GM12878 (cell line): ENCODE data around the gene DYNC2LI1. TPM values are rescaled to one million over a fixed set of nuclear protein-coding genes. Genes with fewer than 3 reads are reported as not detected.

Experiments
- ATAC-seq: fragments of 200-7000 bp; cut with Tn5 transposase; 3 replicates; pipeline ENCODE4 v1.9.1; 2020; ENCODE audit warnings: mild to moderate bottlenecking, moderate library complexity
- BruUV-seq: library from RNA; stranded (reverse); fragments of 400-500 nt; replicated peaks from 2 replicates; lab custom pipeline; 2021; lab: Mats Ljungman, UMichigan
- CTCF ChIA-PET: fragments of 300-600 bp; sonication (Branson Sonifier 250); formaldehyde crosslinking; extraction: SDS; loops from one replicate; lab custom pipeline; 2021; ENCODE audit warnings: inconsistent platforms; lab: Yijun Ruan, JAX
- POLR2A ChIA-PET: fragments of 350-600 bp; formaldehyde crosslinking; extraction: SDS; loops from one replicate; lab custom pipeline; 2021; ENCODE audit warnings: inconsistent platforms; lab: Charles Lee
- RAD21 ChIA-PET: fragments of 300-600 bp; sonication (Branson Sonifier 250); formaldehyde crosslinking; loops from one replicate; lab custom pipeline; 2023; ENCODE audit warnings: antibody characterized with exemption; ENCODE audit not compliant: unreplicated experiment; lab: Charles Lee
- SMC1A ChIA-PET: fragments of 300-600 bp; sonication (Branson Sonifier 250); formaldehyde crosslinking; loops from one replicate; lab custom pipeline; 2023; ENCODE audit not compliant: unreplicated experiment, uncharacterized antibody; lab: Charles Lee
- DNase-seq: peaks from one replicate; pipeline ENCODE4 v3.0.0-alpha.2; 2011; ENCODE audit warnings: low read depth, low spot score
- FAIRE-seq: peaks from 3 replicates; lab custom pipeline; 2011; peaks lifted over from hg19 to GRCh38; lab: Jason Lieb, UNC
- H2AFZ ChIP-seq: 2 replicates; pipeline ENCODE4 v1.6.0; 2011; ENCODE audit warnings: low read depth, low read length, control low read depth; ENCODE audit not compliant: control insufficient read depth
- H3K27ac ChIP-seq: 2 replicates; pipeline ENCODE4 v1.5.1; 2011; ENCODE audit warnings: control low read depth; ENCODE audit not compliant: control insufficient read depth, insufficient read depth
- H3K27me3 ChIP-seq, 2 experiments: replicated peaks in 1 of 2; 2 replicates each; pipeline versions ENCODE4 v1.6.0 to v1.6.1; 2011; ENCODE audit warnings: low read length in 1 of 2; ENCODE audit not compliant: control insufficient read depth in 2 of 2, insufficient read depth in 2 of 2
- H3K36me3 ChIP-seq, 2 experiments: 2 replicates each; pipeline ENCODE4 v1.5.1; 2011; ENCODE audit warnings: low read length in 1 of 2; ENCODE audit not compliant: control insufficient read depth in 2 of 2, insufficient read depth in 2 of 2
- H3K4me1 ChIP-seq: 2 replicates; pipeline ENCODE4 v1.6.1; 2011; ENCODE audit warnings: mild to moderate bottlenecking, low read length, moderate library complexity, mixed read lengths; ENCODE audit not compliant: control insufficient read depth, insufficient read depth
- H3K4me2 ChIP-seq: 2 replicates; pipeline ENCODE4 v1.6.0; 2011; ENCODE audit warnings: control low read depth; ENCODE audit not compliant: control insufficient read depth, insufficient read depth
- H3K4me3 ChIP-seq: fragments of 200-600 bp; sonication (generic); 2 replicates; pipeline ENCODE4 v1.5.1; 2016
- H3K79me2 ChIP-seq: 2 replicates; pipeline ENCODE4 v1.6.0; 2011; ENCODE audit warnings: low read length; ENCODE audit not compliant: control insufficient read depth, insufficient read depth
- H3K9ac ChIP-seq: 2 replicates; pipeline ENCODE4 v1.8.0; 2011; ENCODE audit warnings: low read length, control low read depth, mixed read lengths; ENCODE audit not compliant: control insufficient read depth, insufficient read depth
- H3K9me3 ChIP-seq: replicated peaks from 3 replicates; pipeline ENCODE4 v1.5.1; 2011; ENCODE audit warnings: mild to moderate bottlenecking, low read length; ENCODE audit not compliant: control insufficient read depth, insufficient read depth
- H4K20me1 ChIP-seq: 2 replicates; pipeline ENCODE4 v1.6.0; 2011; ENCODE audit not compliant: control insufficient read depth, insufficient read depth
- BRCA1 ChIP-seq: IDR thresholded peaks from 2 replicates; pipeline ENCODE4 v1.6.1; 2011; ENCODE audit warnings: low read depth, low read length, improper control_type of control experiment
- CEBPB ChIP-seq, 2 experiments: fragments of 150-350 bp in 1 of 2; IDR thresholded peaks; 2 replicates each; pipeline ENCODE4 v1.6.1; 2012 to 2014; ENCODE audit warnings: low read depth in 2 of 2, low read length in 2 of 2, borderline replicate concordance in 1 of 2, inconsistent platforms in 1 of 2
- CHD1 ChIP-seq: IDR thresholded peaks from 2 replicates; pipeline ENCODE4 v1.6.1; 2012; ENCODE audit warnings: low read depth, low read length, improper control_type of control experiment
- ETV6 ChIP-seq, 2 experiments: fragments of 450-650 bp in 1 of 2; IDR thresholded peaks in 1 of 2; conservative IDR thresholded peaks in 1 of 2; 2 replicates each; pipeline ENCODE4 v1.6.1; 2014; ENCODE audit warnings: antibody characterized with exemption in 1 of 2, borderline replicate concordance in 1 of 2, low read depth in 1 of 2, mild to moderate bottlenecking in 1 of 2, moderate library complexity in 1 of 2
- EZH2 ChIP-seq: IDR thresholded peaks from 2 replicates; pipeline ENCODE4 v1.6.1; 2012; ENCODE audit warnings: low read depth, mild to moderate bottlenecking, control low read depth, inconsistent platforms, low read length, borderline replicate concordance; ENCODE audit not compliant: control insufficient read depth
- GABPA ChIP-seq: IDR thresholded peaks from 2 replicates; pipeline ENCODE4 v1.6.1; 2014; ENCODE audit warnings: antibody characterized with exemption, low read depth, mild to moderate bottlenecking, inconsistent platforms
- HDAC2 ChIP-seq: fragments of 200-600 bp; sonication (generic); IDR thresholded peaks from 2 replicates; pipeline ENCODE4 v1.6.1; 2017
- JUND ChIP-seq: IDR thresholded peaks from 2 replicates; pipeline ENCODE4 v1.6.1; 2012; ENCODE audit warnings: low read depth, mild to moderate bottlenecking, low read length, improper control_type of control experiment, moderate library complexity
- MEF2B ChIP-seq: fragments of 450-650 bp; IDR thresholded peaks from 2 replicates; pipeline ENCODE4 v1.6.1; 2018; ENCODE audit warnings: mild to moderate bottlenecking, moderate library complexity; ENCODE audit not compliant: partially characterized antibody, poor library complexity, severe bottlenecking
- PML ChIP-seq: IDR thresholded peaks from 2 replicates; pipeline ENCODE4 v1.6.1; 2012; ENCODE audit warnings: low read length, inconsistent platforms
- RUNX3 ChIP-seq: IDR thresholded peaks from 2 replicates; pipeline ENCODE4 v1.6.1; 2012; ENCODE audit warnings: low read length, inconsistent platforms
- SKIL ChIP-seq: fragments of 450-650 bp; IDR thresholded peaks from 2 replicates; pipeline ENCODE4 v1.6.1; 2017; ENCODE audit warnings: mild to moderate bottlenecking, low read depth, inconsistent platforms; ENCODE audit not compliant: poor library complexity, severe bottlenecking
- STAT1 ChIP-seq: fragments of 450-650 bp; conservative IDR thresholded peaks from 2 replicates; pipeline ENCODE4 v1.6.1; 2014; ENCODE audit warnings: antibody characterized with exemption, mild to moderate bottlenecking
- SUPT20H ChIP-seq: IDR thresholded peaks from 2 replicates; pipeline ENCODE4 v1.6.1; 2011; ENCODE audit warnings: low read depth, mild to moderate bottlenecking, low read length, moderate library complexity, borderline replicate concordance; ENCODE audit not compliant: control insufficient read depth
- TCF12 ChIP-seq: IDR thresholded peaks from 2 replicates; pipeline ENCODE4 v1.6.1; 2011; ENCODE audit warnings: low read depth, mild to moderate bottlenecking, low read length
- ZBTB11 ChIP-seq: fragments of 450-650 bp; formaldehyde crosslinking; IDR thresholded peaks from 2 replicates; pipeline ENCODE4 v1.5.0; 2022; ENCODE audit warnings: mild to moderate bottlenecking, missing genetic modification characterization
- WGBS: methylation state at CpG from one replicate; pipeline ENCODE4 v1.1.6; 2016; ENCODE audit warnings: low lambda C conversion rate; ENCODE audit not compliant: insufficient replicate concordance, insufficient coverage; ENCODE audit errors: missing lambda C conversion rate; 5-methylcytosine and 5-hydroxymethylcytosine counted together
- in situ Hi-C: fragments of 300-500 bp; cut with MboI; formaldehyde crosslinking; loops from 9 replicates; pipeline ENCODE4 v1.14.3; 2018; ENCODE audit warnings: mixed read lengths
- intact Hi-C: fragments of 100-400 bp; cut with micrococcal nuclease; formaldehyde crosslinking; loops from one replicate; pipeline ENCODE4 v1.14.2; 2022; ENCODE audit not compliant: unreplicated experiment
- polyA plus RNA-seq, 11 experiments: library from polyadenylated mRNA; depleted of rRNA in 4 of 11; unstranded in 6 of 11; stranded (reverse) in 5 of 11; fragments of >200 nt; fragmentation: Nextera tagmentation in 4 of 11; fragmentation: Illumina TruSeq in 1 of 11; extraction: Ambion mirVana in 4 of 11; extraction: Trizol in 1 of 11; gene quantifications; 1 replicate in 1 of 11; 2 replicates in 10 of 11; pipeline versions ENCODE4 v1.2.1 to v1.2.3, GENCODE V29; 2011 to 2016; ENCODE audit warnings: inconsistent platforms in 2 of 11, missing spikeins in 2 of 11, low read depth in 1 of 11
- total RNA-seq, 4 experiments: library from RNA; depleted of rRNA in 3 of 4; stranded (reverse); fragments of >200 nt in 3 of 4; fragmentation: Illumina TruSeq in 1 of 4; extraction: Trizol in 1 of 4; gene quantifications; 2 replicates each; pipeline versions ENCODE4 v1.2.1 to v1.2.3, GENCODE V29; 2013 to 2021
- TF ChIP-seq, protein P1 (sequence below): IDR thresholded peaks from 2 replicates; pipeline ENCODE4 v1.6.1; 2011; ENCODE audit warnings: low read depth, low read length, improper control_type of control experiment, borderline replicate concordance

Gene DYNC2LI1
- total and polyA plus RNA-seq, 10 of the 15 experiments (the other 5 are each of a cell fraction or from before 2014, with no cell fraction given) = 9.5 to 27.3 (median 19.3) TPM

- RAD21 ChIA-PET = no interaction called here
- no peak overlapping the region for H3K4me2 ChIP-seq
- no peaks in the 10 kb centered on the region for H3K36me3 ChIP-seq
- intact Hi-C loops = no loop called here
- no peak for FAIRE-seq
- no peak overlapping the region for H3K9ac ChIP-seq
- POLR2A ChIA-PET = no interaction called here
- no TSS peak for BruUV-seq
- TF ChIP-seq CHD1 = no peak
- TF ChIP-seq, protein P1, sequence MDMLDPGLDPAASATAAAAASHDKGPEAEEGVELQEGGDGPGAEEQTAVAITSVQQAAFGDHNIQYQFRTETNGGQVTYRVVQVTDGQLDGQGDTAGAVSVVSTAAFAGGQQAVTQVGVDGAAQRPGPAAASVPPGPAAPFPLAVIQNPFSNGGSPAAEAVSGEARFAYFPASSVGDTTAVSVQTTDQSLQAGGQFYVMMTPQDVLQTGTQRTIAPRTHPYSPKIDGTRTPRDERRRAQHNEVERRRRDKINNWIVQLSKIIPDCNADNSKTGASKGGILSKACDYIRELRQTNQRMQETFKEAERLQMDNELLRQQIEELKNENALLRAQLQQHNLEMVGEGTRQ = no peak
- no peak for TF ChIP-seq EZH2
- no peak for TF ChIP-seq GABPA
- no peak for TF ChIP-seq ZBTB11
- TF ChIP-seq MEF2B = no peak
- TF ChIP-seq ETV6 (conservative IDR thresholded peaks at IDR 0.05 in 1 of 2, IDR thresholded peaks at IDR 0.05 in 1 of 2; ENCODE audit: borderline replicate concordance in 1 of 2, low read depth in 1 of 2) = no peak
- no peak for TF ChIP-seq SUPT20H
- no peak for TF ChIP-seq JUND
- TF ChIP-seq SKIL = no peak
- TF ChIP-seq PML = no peak
- TF ChIP-seq CEBPB (IDR thresholded peaks at IDR 0.05; ENCODE audit: borderline replicate concordance in 1 of 2, low read depth in 2 of 2, low read length in 2 of 2) = no peak
- no peak for TF ChIP-seq STAT1
- TF ChIP-seq TCF12 = no peak
- TF ChIP-seq BRCA1 = no peak
- no peak for TF ChIP-seq RUNX3
- TF ChIP-seq HDAC2 = no peak
- H3K4me1 ChIP-seq = no peaks in the 10 kb centered on the region
- H3K9me3 ChIP-seq = no peaks in the 10 kb centered on the region
- 88% methylated on average over 1 of the region's 1 CpG for WGBS
- CTCF ChIA-PET = no interaction called here
- in situ Hi-C loops = no loop called here
- H2AFZ ChIP-seq = no peak overlapping the region
- SMC1A ChIA-PET = no interaction called here
- no peak for ATAC-seq
- H3K27ac ChIP-seq = no peak overlapping the region
- no peaks in the 10 kb centered on the region for H3K27me3 ChIP-seq
- no peak for DNase-seq
- no peaks in the 10 kb centered on the region for H4K20me1 ChIP-seq
- no peaks in the 10 kb centered on the region for H3K79me2 ChIP-seq
- H3K4me3 ChIP-seq = no peak overlapping the region
These were observed 42.6 kb upstream of the DYNC2LI1 start for GRCh38 chr2:43731211-43731610.
